OCI-LY7 (cell line): Measurements from ENCODE around the gene KIZ.

ENCODE experiments used
- CTCF ChIP-seq: fragments of 200-600 bp; sonication (generic); conservative IDR thresholded peaks from 2 replicates; pipeline ENCODE4 v1.5.1; 2014; ENCODE audit warnings: mild to moderate bottlenecking, antibody characterized with exemption, low read length, moderate library complexity, mixed read lengths
- EZH2phosphoT487 ChIP-seq: fragments of 200-600 bp; sonication (generic); IDR thresholded peaks from 2 replicates; pipeline ENCODE4 v1.6.1; 2018; ENCODE audit warnings: low read depth, borderline replicate concordance, mild to moderate bottlenecking, mixed run types, antibody characterized with exemption, low read length, moderate library complexity, mixed read lengths

- TF ChIP-seq CTCF (no peak), EZH2phosphoT487 (no peak)
Measured at GRCh38 chr20:21262812-21263211, 136.9 kb downstream of the KIZ start.
